Loucy (cell line): ENCODE results near the gene IL15RA.

Source experiments
- CTCF ChIP-seq: fragments of 200-600 bp; sonication (generic); conservative IDR thresholded peaks from 2 replicates; pipeline ENCODE4 v1.5.1; 2014; ENCODE audit warnings: mild to moderate bottlenecking, antibody characterized with exemption, low read length
- EZH2phosphoT487 ChIP-seq: fragments of 200-600 bp; IDR thresholded peaks from 2 replicates; pipeline ENCODE4 v1.6.1; 2018; ENCODE audit warnings: antibody characterized with exemption, mild to moderate bottlenecking, moderate library complexity, borderline replicate concordance

- no peak for TF ChIP-seq CTCF
- no peak for TF ChIP-seq EZH2phosphoT487
Observed at GRCh38 chr10:6019010-6019782, 41.9 kb upstream of the IL15RA start.
